DMS53 treated with DMSO at 0.1 percent for 48 hours (cell line): Measurements from ENCODE around the gene ARID3B.
"Not testable (repeated sequence)": the region's sequence is repeated elsewhere in the genome, so short reads cannot be mapped to it uniquely, and the experiment has no call there.

Source experiments
- DNase-seq: peaks from one replicate; lab custom pipeline; 2025; ENCODE audit not compliant: unreplicated experiment; lab: John Stamatoyannopoulos, UW

The ARID3B gene

DNA sequence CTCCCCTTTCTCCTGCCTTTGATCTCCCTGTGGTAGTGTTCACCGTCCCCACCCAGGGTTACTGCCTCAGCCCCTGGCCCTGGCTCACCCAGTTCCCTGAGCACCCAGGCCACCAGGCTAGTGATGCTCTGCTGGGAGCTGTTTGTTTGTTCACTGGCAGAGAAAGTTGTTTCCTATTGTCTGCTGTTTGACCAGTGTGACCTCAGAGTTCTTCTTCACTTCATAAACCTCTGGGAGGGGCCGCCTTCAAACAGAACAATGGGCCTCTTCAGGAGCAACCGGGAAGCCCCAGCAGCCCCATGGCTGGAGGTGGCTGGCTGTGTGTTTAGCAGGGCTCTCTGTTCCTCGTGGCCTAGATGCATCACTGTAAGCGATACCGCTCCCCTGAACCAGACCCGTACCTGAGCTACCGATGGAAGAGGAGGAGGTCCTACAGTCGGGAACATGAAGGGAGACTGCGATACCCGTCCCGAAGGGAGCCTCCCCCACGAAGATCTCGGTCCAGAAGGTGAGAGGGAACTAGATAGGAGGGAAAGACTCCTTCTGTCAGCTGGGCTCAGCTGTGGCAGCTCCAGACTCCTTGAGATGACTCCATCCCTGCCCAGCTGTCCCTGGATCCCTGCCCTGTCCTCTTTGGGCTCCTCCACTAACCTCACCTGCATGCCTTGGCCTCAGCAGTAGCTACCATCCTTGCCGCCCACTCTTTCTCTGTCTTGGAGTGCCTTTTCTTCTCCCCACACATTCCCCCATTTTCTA, 78.0 kb downstream of the ARID3B start:
- DNase-seq, result peak; percentile 13

DNA sequence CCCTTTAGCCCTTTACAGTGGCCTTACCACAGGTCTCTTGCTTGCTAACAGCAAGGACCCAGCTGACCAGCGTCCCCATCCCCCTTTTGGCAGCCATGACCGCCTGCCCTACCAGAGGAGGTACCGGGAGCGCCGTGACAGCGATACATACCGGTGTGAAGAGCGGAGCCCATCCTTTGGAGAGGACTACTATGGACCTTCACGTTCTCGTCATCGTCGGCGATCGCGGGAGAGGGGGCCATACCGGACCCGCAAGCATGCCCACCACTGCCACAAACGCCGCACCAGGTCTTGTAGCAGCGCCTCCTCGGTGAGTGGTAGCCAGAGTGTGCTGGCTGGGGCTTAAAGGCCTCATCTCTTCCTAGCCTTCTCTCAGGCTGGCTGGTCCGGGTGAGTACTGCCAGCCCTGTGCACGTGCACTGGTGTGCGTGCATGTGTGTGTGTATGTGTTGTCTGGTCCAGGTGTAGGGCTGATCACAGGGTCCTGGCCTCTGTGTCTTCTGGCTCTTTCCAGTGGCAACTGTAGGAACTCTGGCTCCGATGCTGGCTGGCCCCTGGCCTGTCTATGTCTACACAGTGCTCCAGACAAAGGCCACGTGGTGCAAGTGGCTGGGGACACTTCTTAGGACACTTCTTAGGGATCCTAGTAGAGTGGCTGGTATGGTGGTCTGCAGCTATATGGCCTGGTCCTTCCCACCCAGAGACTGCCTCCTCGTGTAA, 79.1 kb downstream of the ARID3B start:
- no peak for DNase-seq

DNA sequence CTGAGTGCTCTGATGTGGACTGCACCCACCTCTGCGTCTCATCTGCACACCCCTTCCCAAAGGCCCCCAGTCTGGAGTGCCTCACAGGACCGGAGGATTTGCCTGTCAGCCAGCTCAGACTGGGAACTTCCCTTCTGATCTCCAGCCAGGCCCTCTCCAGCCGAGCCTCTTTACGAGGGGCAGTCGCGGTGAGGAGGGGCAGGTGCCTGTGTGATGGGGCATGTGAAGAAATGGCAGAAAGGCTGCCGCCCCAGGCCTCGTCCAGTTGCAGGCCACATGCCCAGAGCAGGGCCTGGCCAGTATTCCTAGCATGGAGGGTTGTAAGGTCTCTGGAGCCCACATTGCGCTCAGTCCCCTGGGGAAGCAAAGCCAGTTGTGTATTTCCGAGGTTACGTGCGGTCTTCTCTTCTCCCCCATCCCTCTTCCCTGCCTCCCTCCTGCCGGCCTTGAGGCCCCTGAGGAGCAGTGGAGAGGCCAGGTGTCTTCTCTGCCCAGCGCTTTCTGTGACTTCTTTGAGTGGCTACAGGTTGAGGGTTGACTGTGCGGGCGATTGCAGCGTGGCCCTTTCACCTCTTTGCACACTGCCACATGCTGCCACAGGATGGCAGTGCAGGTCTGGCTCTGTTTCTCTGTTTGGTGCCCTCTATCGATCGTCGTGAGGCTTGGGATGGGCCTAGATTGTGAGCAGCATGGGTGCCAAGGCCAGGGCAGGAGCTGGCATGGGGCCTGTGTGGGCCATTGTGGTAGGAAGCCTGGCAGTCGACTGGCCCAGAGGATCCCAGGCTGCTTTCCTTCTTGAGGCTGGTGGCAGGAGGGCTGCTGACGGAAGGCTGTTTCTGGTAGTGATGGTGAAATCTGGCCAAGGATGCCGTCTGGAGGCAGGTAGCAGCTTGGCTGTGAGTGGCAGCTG, 79.9 kb downstream of the ARID3B start:
- peak; percentile 36 for DNase-seq

DNA sequence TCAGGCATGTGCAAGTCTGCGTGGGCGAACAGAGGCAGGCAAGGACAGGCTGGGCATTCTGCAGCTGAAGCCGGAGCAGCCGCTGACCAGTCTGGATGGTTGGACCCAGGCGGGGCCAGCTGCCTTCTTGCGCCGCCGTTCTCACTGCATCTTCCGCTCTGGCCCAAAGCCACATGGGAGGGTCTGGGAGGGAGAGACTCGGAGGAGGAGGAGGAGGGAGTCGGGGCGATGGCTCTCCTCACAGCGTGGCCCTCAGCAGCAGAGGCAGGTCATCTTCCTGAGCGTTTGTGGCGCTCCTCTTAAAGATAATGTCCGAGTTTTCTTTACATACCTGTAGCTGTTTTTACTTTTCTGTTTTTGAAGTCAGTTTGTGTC, 80.5 kb downstream of the ARID3B start:
- no peak for DNase-seq

DNA sequence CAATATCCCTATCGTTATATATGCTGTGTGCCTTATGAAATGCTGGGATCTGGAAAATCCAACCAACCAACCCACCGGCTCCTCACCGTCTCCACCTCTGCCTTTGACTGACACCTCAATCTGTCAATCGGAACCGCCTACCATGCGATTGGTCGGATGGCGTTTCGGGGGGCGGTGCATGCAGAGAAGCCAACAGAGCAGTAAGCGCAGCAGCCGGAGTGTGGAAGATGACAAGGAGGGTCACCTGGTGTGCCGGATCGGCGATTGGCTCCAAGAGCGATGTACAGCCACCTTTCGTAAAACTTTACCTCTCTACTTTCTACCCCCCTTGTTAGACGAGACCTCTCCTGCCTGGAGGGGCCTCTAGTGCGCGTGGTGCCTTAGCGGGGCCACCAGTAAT, 80.9 kb downstream of the ARID3B start:
- no peak for DNase-seq

DNA sequence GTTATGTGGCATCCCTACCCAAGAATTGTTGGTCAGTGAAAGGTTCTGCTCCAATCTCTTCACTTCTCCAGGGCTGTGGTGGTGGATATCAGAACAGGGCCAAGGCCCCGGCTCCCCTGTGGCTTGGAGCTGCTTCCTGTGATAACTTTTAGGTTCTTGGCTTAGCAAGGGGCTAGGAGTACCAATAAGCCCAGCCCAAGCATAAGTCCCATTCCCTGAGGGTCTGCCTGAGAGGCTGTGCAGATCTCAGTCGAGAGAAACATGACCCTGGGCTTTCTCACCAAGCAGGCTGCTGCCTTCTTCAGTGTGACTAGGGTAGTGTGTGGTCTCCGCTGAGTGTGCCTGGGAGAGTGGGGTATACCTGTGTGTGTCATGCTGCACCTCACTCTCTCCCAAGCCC, 81.7 kb downstream of the ARID3B start:
- no peak for DNase-seq

DNA sequence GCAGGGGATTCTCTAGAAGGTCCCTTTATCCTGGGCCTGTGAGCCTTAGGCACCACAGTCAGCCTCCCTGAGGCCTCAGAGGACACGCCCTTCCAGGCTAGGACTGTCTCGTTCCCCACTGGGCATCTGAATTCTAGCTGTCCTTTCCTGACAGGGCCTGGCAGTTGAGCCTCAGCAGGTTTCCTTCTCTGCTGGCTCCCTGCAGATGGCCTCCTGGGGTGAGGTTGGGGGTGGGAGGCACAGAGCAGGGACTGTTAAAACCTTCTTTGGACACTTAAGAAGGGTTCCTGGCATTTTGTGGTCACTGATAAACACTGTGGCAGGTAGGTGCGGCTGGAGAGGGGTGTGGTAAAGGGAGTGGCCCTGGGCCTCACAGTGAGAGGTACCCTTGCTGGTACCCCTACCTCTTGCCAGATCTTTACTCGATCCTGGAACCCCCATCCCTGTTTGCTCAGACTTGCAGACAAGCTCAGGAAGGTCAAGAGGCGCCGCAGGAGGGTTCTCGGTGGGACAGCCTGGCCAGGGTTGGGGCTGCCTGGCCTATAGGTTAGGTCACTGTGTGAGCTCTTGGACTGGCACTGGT, 83.1 kb downstream of the ARID3B start:
- DNase-seq, result no peak

DNA sequence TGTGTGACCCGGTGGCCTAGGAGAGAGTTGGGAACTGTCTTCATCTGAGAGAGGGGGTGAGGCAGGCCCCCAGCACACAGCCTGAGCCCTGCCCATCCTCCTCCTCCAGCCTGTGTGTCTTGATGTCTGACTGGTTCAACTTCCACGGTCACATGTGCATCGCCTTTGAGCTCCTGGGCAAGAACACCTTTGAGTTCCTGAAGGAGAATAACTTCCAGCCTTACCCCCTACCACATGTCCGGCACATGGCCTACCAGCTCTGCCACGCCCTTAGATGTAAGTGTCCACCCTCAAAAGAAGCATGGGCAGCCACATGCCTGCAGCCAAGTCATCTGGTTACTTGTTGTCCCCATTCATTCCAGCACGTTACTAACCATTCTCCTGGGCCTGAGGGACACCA, 84.7 kb downstream of the ARID3B start:
- DNase-seq, result no peak

DNA sequence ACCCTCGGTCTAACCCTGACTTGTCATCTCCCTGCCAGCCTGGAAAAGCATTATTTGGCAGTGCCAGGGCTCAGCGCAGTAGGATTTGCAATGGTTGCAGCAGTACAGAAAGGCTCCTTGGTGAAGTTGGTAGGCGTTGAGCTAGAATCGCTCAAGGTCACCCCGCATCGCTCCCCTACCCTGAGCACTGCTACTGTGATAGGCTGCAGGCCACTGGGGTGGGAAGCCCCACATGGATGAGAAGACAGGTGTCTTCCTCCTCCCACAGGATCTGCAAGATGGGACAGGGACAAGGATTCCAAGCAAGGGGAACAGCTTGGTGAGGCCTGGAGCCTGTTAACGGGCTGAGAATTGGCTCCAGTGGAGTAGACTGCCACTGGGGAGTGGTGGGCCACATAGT, 85.3 kb downstream of the ARID3B start:
- DNase-seq, result no peak

DNA sequence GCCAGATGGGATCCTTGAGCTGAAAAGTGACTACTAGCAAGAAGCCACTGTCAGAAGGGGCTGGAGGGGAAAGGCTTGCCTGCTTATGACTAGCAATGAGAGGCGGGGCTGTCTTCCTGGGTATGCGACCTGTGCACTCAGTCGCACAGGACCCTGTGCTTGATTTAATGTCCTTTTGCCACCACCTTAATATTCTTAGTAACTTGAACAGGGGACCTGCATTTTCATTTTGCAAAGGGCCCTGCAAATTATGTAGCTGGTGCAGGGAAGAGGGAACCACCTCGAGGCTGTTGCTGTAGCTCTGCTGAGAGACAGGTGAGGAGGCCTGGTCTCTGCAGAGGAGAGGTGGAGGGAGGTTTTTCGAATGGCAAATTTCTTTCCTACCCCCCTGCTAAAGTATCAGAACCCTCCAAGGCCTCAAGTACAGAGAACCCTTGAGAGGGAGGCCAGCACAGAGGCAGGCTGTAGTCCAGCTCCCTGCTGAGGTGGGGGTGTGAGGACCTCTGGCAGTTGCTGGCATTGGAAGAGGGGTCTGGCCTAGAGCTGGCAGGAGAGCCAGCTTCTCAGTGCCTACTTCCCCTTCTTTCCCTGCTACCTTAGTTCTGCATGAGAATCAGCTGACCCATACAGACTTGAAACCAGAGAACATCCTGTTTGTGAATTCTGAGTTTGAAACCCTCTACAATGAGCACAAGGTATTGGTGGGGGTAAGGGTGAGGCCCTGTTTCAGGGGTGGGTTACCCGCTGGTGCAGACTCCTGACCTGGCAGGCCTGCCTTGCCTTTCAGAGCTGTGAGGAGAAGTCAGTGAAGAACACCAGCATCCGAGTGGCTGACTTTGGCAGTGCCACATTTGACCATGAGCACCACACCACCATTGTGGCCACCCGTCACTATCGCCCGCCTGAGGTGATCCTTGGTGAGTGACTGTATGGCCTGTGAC, 86.0 kb downstream of the ARID3B start:
- DNase-seq, result no peak

DNA sequence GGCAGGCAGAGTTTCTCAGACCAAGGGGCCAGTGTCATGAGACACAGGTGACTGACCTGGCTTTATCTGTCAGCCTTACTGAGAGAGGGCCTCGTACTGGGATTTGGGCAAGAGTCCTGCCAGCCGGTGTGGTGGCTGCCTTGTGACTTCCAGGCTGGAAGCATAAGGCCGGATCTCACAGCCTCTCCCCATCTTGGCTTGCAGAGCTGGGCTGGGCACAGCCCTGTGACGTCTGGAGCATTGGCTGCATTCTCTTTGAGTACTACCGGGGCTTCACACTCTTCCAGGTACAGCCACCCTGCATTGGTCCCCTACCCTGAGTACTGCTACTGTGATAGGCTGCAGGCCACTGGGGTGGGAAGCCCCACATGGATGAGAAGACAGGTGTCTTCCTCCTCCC, 86.7 kb downstream of the ARID3B start:
- DNase-seq, result no peak

DNA sequence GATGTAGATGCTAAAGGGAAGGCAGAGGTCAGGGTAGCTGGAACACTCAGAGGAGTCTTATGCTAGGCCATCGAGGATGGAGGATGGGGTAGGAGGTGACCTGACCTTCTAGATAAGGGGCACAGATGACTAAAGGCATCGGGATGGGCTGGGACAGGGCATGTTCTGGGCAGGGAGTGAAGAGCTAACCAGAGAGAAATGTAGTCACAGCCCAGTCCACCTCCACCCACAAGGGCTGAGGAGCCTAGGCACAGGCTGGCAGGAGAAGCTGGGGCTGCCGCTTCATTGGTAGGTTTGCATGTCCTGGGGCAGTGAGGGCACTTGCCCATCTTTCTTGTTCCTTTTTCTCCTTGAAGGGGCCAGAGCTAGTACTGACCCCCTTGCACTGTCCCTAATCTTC, 87.2 kb downstream of the ARID3B start:
- no peak for DNase-seq

DNA sequence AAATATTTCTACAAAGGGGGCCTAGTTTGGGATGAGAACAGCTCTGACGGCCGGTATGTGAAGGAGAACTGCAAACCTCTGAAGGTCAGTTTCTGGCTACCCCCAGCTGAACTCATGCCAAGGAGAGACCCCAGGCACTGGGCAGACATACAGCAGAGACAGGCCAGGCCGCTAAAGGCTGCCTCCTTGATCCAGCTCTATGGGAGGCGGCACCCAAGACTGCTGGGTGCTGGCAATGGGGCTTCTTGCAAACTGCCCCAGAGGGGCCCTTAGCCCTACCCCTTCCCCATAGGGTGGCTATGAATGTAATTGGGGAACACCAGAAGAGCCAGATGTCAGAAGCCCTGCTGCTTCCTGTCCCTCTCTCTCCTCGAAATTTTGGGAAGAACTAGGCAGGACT, 87.9 kb downstream of the ARID3B start:
- DNase-seq, result no peak

DNA sequence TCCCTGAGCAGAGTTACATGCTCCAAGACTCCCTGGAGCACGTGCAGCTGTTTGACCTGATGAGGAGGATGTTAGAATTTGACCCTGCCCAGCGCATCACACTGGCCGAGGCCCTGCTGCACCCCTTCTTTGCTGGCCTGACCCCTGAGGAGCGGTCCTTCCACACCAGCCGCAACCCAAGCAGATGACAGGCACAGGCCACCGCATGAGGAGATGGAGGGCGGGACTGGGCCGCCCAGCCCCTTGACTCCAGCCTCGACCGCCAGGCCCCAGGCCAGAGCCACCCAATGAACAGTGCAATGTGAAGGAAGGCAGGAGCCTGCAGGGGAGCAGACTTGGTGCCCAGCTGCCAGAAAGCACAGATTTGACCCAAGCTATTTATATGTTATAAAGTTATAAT, 88.7 kb downstream of the ARID3B start:
- DNase-seq, result not testable (repeated sequence)

DNA sequence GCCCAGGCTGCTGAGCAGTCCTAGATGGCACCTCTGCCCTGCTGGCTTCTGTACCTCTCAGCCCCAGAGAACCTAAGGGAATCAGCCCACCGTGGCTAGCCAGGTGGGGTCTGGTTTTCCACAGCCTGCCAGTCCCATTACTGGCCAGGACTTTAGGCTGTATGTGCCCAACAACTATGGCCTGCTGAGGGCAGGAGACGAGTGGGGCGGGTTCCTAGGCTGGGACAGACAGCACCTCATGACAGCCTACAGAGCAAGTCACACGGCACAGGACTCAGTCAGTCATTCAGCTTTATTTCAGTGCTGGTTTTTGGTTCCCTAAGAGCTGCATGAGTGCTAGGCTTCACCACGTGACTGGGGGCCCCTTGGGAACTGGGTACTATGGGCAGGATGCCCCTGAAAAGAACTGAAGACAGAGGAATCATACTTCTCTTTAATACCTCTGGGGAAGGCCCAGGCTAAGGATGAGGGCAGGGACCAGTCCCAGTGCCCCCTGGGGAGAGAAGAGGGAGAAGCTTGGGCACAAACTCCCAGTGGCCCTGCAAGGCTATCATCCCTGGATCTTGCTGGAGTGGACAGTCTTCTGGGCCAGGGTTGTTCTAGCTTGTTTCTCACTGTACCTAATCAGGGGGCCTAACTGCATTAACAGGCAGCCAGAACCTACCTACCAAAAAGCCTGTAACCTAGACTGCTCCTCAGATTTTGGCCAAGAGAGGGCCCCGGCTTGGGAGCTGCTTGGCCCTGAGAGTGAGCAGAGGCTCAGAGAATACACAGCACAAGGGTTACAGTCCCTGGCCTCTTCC, 89.5 kb downstream of the ARID3B start:
- no peak for DNase-seq

DNA sequence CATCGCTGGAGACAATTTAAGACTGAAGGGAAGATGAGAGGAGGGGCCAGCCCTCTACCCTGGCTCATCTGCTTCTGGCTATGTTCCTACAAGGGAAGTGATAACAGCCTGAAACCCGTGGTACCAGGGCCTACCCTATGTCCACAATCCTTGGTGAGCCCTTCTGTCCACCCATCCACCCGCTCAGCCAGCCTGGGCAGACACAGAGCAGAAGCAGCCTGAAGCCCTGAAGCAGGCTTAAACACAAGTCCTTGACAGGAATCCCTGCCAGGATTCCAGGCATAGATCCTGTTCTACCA, 90.0 kb downstream of the ARID3B start:
- no peak for DNase-seq

DNA sequence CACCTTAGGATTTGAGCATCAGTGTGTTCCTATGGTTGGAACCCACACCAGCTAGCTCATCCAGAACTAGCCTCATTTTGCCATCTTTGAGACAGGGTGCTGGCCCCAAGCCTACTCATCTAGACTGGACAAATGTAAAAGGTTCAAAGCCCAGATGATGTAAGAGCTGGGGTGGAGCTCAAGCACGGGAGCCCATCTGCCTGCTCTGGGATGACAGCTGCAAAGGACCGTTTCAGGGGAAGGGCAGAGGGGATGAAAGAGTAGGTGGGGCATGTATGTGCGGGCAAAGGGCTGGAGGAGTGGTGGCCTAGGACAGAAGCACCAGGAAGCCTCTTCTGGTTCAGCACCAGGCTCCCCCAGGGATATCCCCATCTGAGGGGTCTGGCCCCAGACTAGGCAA, 90.4 kb downstream of the ARID3B start:
- no peak for DNase-seq

DNA sequence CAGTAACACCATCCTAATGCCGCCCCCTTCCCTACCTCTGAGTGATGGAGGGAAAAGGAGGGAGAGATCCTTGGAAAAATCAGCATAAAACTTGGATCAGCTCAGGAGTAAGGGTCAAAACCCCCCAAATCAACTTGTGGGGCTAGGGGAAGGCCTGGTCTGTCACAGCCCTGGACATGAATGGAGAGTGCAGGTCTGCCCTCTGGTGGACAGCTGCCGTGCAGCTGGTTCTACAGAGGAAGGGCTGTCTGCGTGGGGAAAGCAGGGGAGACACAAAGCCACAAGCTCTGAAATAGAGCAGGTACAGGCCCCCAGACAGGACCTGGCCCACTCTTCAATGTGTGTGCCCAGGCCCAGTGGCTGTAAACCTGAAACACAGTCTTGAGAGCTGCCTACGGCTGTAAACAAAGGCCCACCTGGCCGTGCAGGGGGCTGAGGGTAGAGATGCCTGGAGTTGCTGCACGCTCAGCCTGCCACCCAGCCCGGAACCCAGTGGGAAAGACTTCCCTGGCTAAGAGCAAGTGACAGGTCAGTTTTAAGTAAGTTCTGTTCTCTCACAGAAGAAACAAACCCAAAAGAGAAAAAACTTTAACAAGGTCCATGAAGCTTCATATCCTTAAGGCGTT, 91.0 kb downstream of the ARID3B start:
- no peak for DNase-seq

DNA sequence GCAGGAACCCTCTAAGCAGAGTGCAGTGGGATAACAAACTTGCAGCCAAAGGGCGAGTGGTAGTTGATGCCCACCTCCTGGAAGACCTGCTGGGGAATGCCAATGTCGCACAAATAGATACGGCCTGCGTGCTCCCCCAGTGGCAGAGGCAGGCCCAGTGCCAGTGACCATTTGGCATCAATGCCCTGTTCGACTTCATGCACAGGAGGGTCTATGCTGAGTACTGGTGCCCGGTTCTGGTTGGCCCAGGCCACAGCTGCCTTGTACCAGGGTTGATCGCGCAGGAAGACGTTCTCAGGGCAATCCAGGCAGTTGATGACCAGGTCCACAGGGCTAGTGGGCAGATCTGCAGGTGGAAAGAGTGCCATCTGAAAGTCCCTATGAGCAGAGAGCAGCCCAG, 91.6 kb downstream of the ARID3B start:
- no peak for DNase-seq
